ENCODE data around the gene SFTA2. TPM values are rescaled to one million over a fixed set of nuclear protein-coding genes. Genes with fewer than 3 reads are reported as not detected.

Gene SFTA2
- polyA plus RNA-seq, 1 donor (not counting 4 experiments of a cell fraction or from before 2014, with no cell fraction given): not detected

DNA sequence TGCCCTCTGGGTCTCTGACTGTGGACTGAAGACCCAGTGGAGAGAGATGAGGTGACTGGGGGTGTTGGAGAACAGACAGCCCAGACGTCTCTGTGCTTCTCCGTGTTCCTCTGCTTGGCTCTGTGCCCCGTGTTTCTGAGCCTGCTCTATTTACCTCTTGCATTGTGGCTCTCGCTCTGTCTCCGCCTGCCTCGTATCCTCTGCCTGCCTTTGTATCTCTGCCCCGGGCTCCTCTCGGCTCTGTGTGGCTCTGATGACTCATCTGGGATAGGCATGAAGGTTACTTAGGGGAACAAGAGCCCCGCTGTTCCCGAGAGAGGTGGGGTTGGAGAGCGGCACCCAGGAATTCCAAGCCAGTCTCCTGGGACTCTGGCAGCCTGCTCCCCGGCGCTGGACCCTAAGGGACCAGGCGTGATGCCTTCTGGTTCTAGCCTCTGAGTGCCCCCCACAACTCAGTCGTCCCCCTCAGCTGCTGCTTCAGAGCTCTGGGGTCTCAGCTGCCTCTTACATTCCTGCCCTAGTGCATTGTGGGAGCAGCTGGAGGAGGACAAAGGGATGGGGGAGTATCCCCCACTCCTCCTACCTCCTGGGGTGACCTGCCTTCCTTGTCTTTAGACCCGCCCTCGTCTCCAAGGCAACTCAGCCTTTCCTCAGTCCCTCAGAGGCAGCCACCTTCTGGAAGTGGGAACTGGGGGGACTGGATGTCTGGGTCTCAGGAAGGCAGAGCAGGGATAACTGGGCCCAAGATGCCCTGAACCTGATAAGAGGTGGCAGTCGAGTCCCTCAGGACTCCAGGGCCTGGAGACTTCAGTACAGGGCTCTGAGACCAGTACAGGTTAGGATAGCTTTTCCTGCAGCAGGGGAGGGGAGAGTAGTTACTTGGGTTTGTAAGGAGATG is 45.7 kb downstream of the SFTA2 start:
- H3K9ac ChIP-seq (ENCODE audit: control insufficient read depth, extremely low read depth, insufficient read depth, low read length): peak overlapping the region; percentile 99
- H3K79me2 ChIP-seq (ENCODE audit: control insufficient read depth, insufficient read depth, low read length): peaks cover 73% of the 10 kb centered on the region
- FAIRE-seq: peak; percentile 62
- peak overlapping the region; percentile 72 to 87 (median 84) for H3K4me3 ChIP-seq (ENCODE audit: control insufficient read depth in 2 of 3, extremely low read depth in 1 of 3, insufficient read depth in 2 of 3, low read depth in 1 of 3, low read length in 3 of 3)
- H2AFZ ChIP-seq (ENCODE audit: control insufficient read depth, low read length): no peak overlapping the region
- peak overlapping the region; percentile 86 for H3K4me2 ChIP-seq (ENCODE audit: control insufficient read depth, extremely low read depth, insufficient read depth, low read depth, low read length)
- H3K9me1 ChIP-seq (ENCODE audit: control insufficient read depth, extremely low read depth, insufficient read depth, low read length): peaks cover 8% of the 10 kb centered on the region
- peak; percentile 96 for DNase-seq (ENCODE audit: low read depth, low spot score)
- TF ChIP-seq EZH2 (IDR thresholded peaks at IDR 0.05; ENCODE audit: low read length): no peak
- TF ChIP-seq, protein P1, sequence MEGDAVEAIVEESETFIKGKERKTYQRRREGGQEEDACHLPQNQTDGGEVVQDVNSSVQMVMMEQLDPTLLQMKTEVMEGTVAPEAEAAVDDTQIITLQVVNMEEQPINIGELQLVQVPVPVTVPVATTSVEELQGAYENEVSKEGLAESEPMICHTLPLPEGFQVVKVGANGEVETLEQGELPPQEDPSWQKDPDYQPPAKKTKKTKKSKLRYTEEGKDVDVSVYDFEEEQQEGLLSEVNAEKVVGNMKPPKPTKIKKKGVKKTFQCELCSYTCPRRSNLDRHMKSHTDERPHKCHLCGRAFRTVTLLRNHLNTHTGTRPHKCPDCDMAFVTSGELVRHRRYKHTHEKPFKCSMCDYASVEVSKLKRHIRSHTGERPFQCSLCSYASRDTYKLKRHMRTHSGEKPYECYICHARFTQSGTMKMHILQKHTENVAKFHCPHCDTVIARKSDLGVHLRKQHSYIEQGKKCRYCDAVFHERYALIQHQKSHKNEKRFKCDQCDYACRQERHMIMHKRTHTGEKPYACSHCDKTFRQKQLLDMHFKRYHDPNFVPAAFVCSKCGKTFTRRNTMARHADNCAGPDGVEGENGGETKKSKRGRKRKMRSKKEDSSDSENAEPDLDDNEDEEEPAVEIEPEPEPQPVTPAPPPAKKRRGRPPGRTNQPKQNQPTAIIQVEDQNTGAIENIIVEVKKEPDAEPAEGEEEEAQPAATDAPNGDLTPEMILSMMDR (optimal IDR thresholded peaks at IDR 0.05 in 1 of 3, IDR thresholded peaks at IDR 0.05 in 1 of 3, conservative IDR thresholded peaks at IDR 0.05 in 1 of 3; ENCODE audit: extremely low read depth in 1 of 3, insufficient read depth in 2 of 3, low read length in 3 of 3): no peak
- no peaks in the 10 kb centered on the region for H3K27me3 ChIP-seq (ENCODE audit: control insufficient read depth, extremely low read depth, insufficient read depth, low read length)
- H3K4me1 ChIP-seq (ENCODE audit: control insufficient read depth, extremely low read depth, insufficient read depth, low read length): peaks cover 67% of the 10 kb centered on the region
- H4K20me1 ChIP-seq (ENCODE audit: control insufficient read depth, extremely low read depth, insufficient read depth, low read length): peaks cover 29% of the 10 kb centered on the region
- no peaks in the 10 kb centered on the region for H3K9me3 ChIP-seq (ENCODE audit: control insufficient read depth, low read depth, low read length)
- H3K27ac ChIP-seq (ENCODE audit: control insufficient read depth, insufficient read depth, low read length): peak overlapping the region; percentile 98
- peaks cover 22 to 29% of the 10 kb centered on the region in 2 experiments for H3K36me3 ChIP-seq (ENCODE audit: control insufficient read depth in 2 of 2, extremely low read depth in 1 of 2, insufficient read depth in 2 of 2, low read length in 2 of 2)
- dilution Hi-C loops (cut with MboI; ENCODE audit: extremely low pct_ligation_motif_present, low sequenced_read_pairs): no loop called here

DNA sequence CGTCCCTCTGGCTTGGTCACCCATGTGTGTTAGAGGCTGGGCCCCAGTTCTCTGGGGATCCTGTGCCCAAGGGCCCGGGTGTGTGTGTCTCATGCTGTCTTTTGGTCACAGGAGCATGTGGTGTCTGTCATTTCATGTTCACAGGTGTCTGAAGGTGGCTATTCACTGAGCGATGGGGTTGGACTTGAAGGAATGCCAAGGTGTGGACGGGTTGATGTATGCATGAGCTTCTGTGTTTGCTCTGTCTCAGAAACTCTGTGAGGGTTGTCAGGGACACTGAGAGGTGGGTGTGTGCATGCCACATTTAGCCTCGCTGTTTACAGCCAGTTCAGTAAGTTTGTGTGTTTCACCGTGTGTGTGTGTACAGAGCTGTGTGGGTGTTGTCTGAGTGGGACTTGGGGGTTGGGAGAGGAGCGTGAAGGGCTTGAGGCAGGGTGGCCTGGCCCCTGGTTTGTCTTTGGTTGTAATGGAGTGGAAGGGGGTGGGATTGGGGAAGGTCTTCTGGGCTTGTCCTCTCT is 46.4 kb downstream of the SFTA2 start:
- TF ChIP-seq EZH2 (IDR thresholded peaks at IDR 0.05; ENCODE audit: low read length): no peak
- TF ChIP-seq, protein P1 (optimal IDR thresholded peaks at IDR 0.05 in 1 of 3, IDR thresholded peaks at IDR 0.05 in 1 of 3, conservative IDR thresholded peaks at IDR 0.05 in 1 of 3; ENCODE audit: extremely low read depth in 1 of 3, insufficient read depth in 2 of 3, low read length in 3 of 3): no peak

More for the DNA sequence above, 46.4 kb downstream of the SFTA2 start:
- Histone ChIP-seq H3K79me2 (ENCODE audit: control insufficient read depth, insufficient read depth, low read length) (peaks cover 66% of the 10 kb centered on the region), H3K4me2 (ENCODE audit: control insufficient read depth, extremely low read depth, insufficient read depth, low read depth, low read length) (peak overlapping the region; percentile 86), H2AFZ (ENCODE audit: control insufficient read depth, low read length) (no peak overlapping the region), H4K20me1 (ENCODE audit: control insufficient read depth, extremely low read depth, insufficient read depth, low read length) (peaks cover 26% of the 10 kb centered on the region), H3K36me3 (ENCODE audit: control insufficient read depth in 2 of 2, extremely low read depth in 1 of 2, insufficient read depth in 2 of 2, low read length in 2 of 2) (peaks cover 15 to 23% of the 10 kb centered on the region in 2 experiments), H3K9ac (ENCODE audit: control insufficient read depth, extremely low read depth, insufficient read depth, low read length) (peak overlapping the region; percentile 99), H3K9me3 (ENCODE audit: control insufficient read depth, low read depth, low read length) (no peaks in the 10 kb centered on the region), H3K4me1 (ENCODE audit: control insufficient read depth, extremely low read depth, insufficient read depth, low read length) (peaks cover 67% of the 10 kb centered on the region), H3K27me3 (ENCODE audit: control insufficient read depth, extremely low read depth, insufficient read depth, low read length) (no peaks in the 10 kb centered on the region), H3K4me3 (ENCODE audit: control insufficient read depth in 2 of 3, extremely low read depth in 1 of 3, insufficient read depth in 2 of 3, low read depth in 1 of 3, low read length in 3 of 3) (peak overlapping the region; percentile 72 to 87 (median 84)), H3K9me1 (ENCODE audit: control insufficient read depth, extremely low read depth, insufficient read depth, low read length) (peaks cover 8% of the 10 kb centered on the region), H3K27ac (ENCODE audit: control insufficient read depth, insufficient read depth, low read length) (peak overlapping the region; percentile 98)
- dilution Hi-C loops (cut with MboI; ENCODE audit: extremely low pct_ligation_motif_present, low sequenced_read_pairs): no loop called here
- no peak for DNase-seq (ENCODE audit: low read depth, low spot score)
- FAIRE-seq: no peak

All from keratinocyte (primary cell).